Calu3 (cell line): Measurements from ENCODE around the gene KRT82. TPM values are rescaled to one million over a fixed set of nuclear protein-coding genes. Genes with fewer than 3 reads are reported as not detected.

Source experiments
- Bru-seq: library from RNA; stranded (reverse); fragments of 400-500 nt; gene quantifications from one replicate; lab custom pipeline; 2021; lab: Mats Ljungman, UMichigan
- BruChase-seq, 2 experiments: library from RNA; stranded (reverse); fragments of 400-500 nt; gene quantifications; one replicate each; lab custom pipeline; 2021; lab: Mats Ljungman, UMichigan
- BruUV-seq: library from RNA; stranded (reverse); fragments of 400-500 nt; replicated peaks from 2 replicates; lab custom pipeline; 2021; lab: Mats Ljungman, UMichigan
- CTCF ChIA-PET: fragments of 300-600 bp; sonication (Branson Sonifier 250); formaldehyde crosslinking; loops from one replicate; lab custom pipeline; 2022; ENCODE audit warnings: antibody characterized with exemption; lab: Charles Lee
- DNase-seq: peaks from one replicate; pipeline ENCODE4 v3.0.0; 2022
- H3K27ac Mint-ChIP-seq: one replicate; pipeline ENCODE4 v1.8.0; 2022; ENCODE audit warnings: mixed read lengths; ENCODE audit not compliant: unreplicated experiment
- H3K27me3 Mint-ChIP-seq: one replicate; pipeline ENCODE4 v1.8.0; 2022; ENCODE audit warnings: mixed read lengths; ENCODE audit not compliant: unreplicated experiment
- H3K36me3 Mint-ChIP-seq: one replicate; pipeline ENCODE4 v1.8.0; 2022; ENCODE audit warnings: mild to moderate bottlenecking, moderate library complexity, mixed read lengths; ENCODE audit not compliant: insufficient read depth, unreplicated experiment
- H3K4me1 Mint-ChIP-seq: one replicate; pipeline ENCODE4 v1.8.0; 2022; ENCODE audit warnings: mild to moderate bottlenecking, low read depth, mixed read lengths; ENCODE audit not compliant: unreplicated experiment
- H3K4me3 Mint-ChIP-seq: one replicate; pipeline ENCODE4 v1.8.0; 2022; ENCODE audit warnings: mild to moderate bottlenecking, low read depth, moderate library complexity, mixed read lengths; ENCODE audit not compliant: unreplicated experiment
- H3K9me3 Mint-ChIP-seq: one replicate; pipeline ENCODE4 v1.8.0; 2022; ENCODE audit warnings: low read depth, mixed read lengths; ENCODE audit not compliant: unreplicated experiment
- intact Hi-C: fragments of 100-400 bp; cut with micrococcal nuclease; formaldehyde crosslinking; loops from one replicate; pipeline ENCODE4 v1.10.0; 2022; ENCODE audit not compliant: unreplicated experiment
- long read RNA-seq: library from polyadenylated mRNA; stranded (forward); transcript quantifications from one replicate; pipeline ENCODE4 v2.0.0, GENCODE V29; 2022
- total RNA-seq: library from RNA; stranded (reverse); gene quantifications from 2 replicates; pipeline ENCODE4 v1.2.3, GENCODE V29; 2022
- TF ChIP-seq, protein P1 (sequence below): fragments of 200-600 bp; IDR thresholded peaks from one replicate; pipeline ENCODE4 v1.8.0; 2022; ENCODE audit warnings: antibody characterized with exemption; ENCODE audit not compliant: unreplicated experiment

Gene KRT82
- total RNA-seq: not detected in 2 replicates
- Bru-seq, nascent RNA: not detected
- not detected for BruChase-seq, experiment 1, labeled RNA remaining after a 6-hour chase
- not detected for BruChase-seq, experiment 2, labeled RNA remaining after a 2-hour chase
- long read RNA-seq: 0 reads

DNA sequence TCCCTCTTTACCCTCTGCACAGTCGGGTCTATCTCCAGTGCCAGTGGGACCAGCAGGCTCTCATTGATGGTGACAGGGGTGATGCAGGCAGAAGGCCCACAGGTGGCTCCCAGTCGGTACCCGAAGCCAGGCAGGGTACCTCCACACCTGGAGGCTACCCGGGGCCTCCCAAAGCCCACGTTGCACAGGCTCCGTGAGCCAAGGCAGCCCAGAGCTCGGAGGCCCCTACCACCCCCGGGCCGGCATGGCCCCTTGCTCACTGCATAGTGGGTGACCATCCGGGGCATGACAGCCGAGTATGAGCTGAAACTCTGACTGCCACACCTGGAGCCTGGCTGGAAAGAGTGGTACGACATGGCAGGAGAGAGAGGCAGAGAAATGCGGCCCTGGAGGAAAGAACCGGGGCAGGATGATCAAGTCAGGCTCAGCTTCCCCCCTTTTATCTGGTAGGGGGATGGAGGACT, at the start of gene KRT82:
KRT82 (minus strand) TSS at position 414 of the 464 bp plus-strand sequence; CDS start at position 356, 58 bp downstream.
- TF ChIP-seq, protein P1, sequence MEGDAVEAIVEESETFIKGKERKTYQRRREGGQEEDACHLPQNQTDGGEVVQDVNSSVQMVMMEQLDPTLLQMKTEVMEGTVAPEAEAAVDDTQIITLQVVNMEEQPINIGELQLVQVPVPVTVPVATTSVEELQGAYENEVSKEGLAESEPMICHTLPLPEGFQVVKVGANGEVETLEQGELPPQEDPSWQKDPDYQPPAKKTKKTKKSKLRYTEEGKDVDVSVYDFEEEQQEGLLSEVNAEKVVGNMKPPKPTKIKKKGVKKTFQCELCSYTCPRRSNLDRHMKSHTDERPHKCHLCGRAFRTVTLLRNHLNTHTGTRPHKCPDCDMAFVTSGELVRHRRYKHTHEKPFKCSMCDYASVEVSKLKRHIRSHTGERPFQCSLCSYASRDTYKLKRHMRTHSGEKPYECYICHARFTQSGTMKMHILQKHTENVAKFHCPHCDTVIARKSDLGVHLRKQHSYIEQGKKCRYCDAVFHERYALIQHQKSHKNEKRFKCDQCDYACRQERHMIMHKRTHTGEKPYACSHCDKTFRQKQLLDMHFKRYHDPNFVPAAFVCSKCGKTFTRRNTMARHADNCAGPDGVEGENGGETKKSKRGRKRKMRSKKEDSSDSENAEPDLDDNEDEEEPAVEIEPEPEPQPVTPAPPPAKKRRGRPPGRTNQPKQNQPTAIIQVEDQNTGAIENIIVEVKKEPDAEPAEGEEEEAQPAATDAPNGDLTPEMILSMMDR: no peak
- Mint-ChIP-seq H3K27ac (no peak within 1 kb of the TSS), H3K36me3 (no peaks in the 10 kb centered on the region), H3K4me3 (no peak within 1 kb of the TSS), H3K4me1 (no peaks in the 10 kb centered on the region), H3K27me3 (peaks cover 41% of the 10 kb centered on the region), H3K9me3 (no peaks in the 10 kb centered on the region)
- no peak for DNase-seq
- BruUV-seq: no TSS peak
- intact Hi-C loops: no loop called here
- CTCF ChIA-PET: no interaction called here

GRCh38 chr12:52455821-52456220, 49.7 kb upstream of the KRT82 start:
- H3K27me3 Mint-ChIP-seq: no peaks in the 10 kb centered on the region
- no peak overlapping the region for H3K27ac Mint-ChIP-seq
- no peaks in the 10 kb centered on the region for H3K36me3 Mint-ChIP-seq
- H3K9me3 Mint-ChIP-seq: no peaks in the 10 kb centered on the region
- intact Hi-C loops: no loop called here
- TF ChIP-seq, protein P1: no peak
- H3K4me3 Mint-ChIP-seq: no peak overlapping the region
- BruUV-seq: no TSS peak
- no peak for DNase-seq
- H3K4me1 Mint-ChIP-seq: peaks cover 21% of the 10 kb centered on the region
- CTCF ChIA-PET: no interaction called here

GRCh38 chr12:52454411-52455201, 48.5 kb upstream of the KRT82 start:
- intact Hi-C loops: no loop called here
- Mint-ChIP-seq H3K4me1 (peaks cover 21% of the 10 kb centered on the region), H3K36me3 (no peaks in the 10 kb centered on the region), H3K4me3 (no peak overlapping the region), H3K27me3 (no peaks in the 10 kb centered on the region), H3K27ac (peak overlapping the region; percentile 27), H3K9me3 (no peaks in the 10 kb centered on the region)
- no TSS peak for BruUV-seq
- CTCF ChIA-PET: no interaction called here
- no peak for DNase-seq
- TF ChIP-seq, protein P1: no peak

DNA sequence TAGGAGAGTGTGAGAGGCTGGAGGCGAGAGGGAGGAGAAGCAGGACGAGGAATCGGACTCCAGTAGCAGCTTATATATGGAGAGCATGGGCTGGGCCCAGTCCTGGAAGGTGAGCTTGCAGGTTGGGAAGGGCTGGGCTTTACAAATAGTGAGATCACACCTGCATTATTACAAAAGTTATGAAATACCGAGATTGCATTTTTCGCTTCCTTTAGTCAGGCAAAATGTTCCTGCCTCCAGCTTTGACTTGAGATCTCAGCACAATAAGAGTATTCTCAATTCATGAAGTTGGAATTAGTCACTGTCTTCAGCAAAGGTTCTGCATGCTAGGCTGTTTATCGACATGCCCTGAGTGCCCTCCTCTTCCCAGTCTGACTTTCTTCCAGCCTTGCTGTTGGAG, 46.0 kb upstream of the KRT82 start, which contains the start of gene KRT6B:
KRT6B (minus strand) TSS at position 46 of the 400 bp plus-strand sequence. CDS start 68 bp downstream, outside the sequence.
- Mint-ChIP-seq H3K27me3 (no peaks in the 10 kb centered on the region), H3K4me1 (peaks cover 21% of the 10 kb centered on the region), H3K27ac (no peak within 1 kb of the TSS), H3K4me3 (no peak within 1 kb of the TSS), H3K9me3 (peaks cover 3% of the 10 kb centered on the region), H3K36me3 (no peaks in the 10 kb centered on the region)
- intact Hi-C loops: no loop called here
- no TSS peak for BruUV-seq
- peak; percentile 6 for DNase-seq
- CTCF ChIA-PET: no interaction called here
- TF ChIP-seq, protein P1: no peak
